Mucosa of rectum (tissue), 2 donors: ENCODE measurements around the gene SMG7.
A peak's percentile ranks its signal among the peaks of the same experiment; 100 is the strongest.

Experiments
- H3K27ac ChIP-seq, 2 donors: one replicate each; pipeline ENCODE4 v1.7.0; 2013; ENCODE audit warnings: inconsistent platforms in 2 of 2, low read depth in 2 of 2, low read length in 2 of 2
- H3K27me3 ChIP-seq, 2 donors: one replicate each; pipeline ENCODE4 v1.7.0; 2013; ENCODE audit warnings: low read length in 2 of 2; ENCODE audit not compliant: control insufficient read depth in 2 of 2, insufficient read depth in 2 of 2
- H3K36me3 ChIP-seq, 2 donors: one replicate each; pipeline ENCODE4 v1.7.0; 2013; ENCODE audit warnings: low read length in 2 of 2; ENCODE audit not compliant: control insufficient read depth in 2 of 2, insufficient read depth in 2 of 2
- H3K4me1 ChIP-seq, 2 donors: one replicate each; pipeline ENCODE4 v1.7.0; 2013; ENCODE audit warnings: low read length in 2 of 2, mild to moderate bottlenecking in 1 of 2; ENCODE audit not compliant: control insufficient read depth in 2 of 2, insufficient read depth in 2 of 2
- H3K4me3 ChIP-seq, 2 donors: one replicate each; pipeline ENCODE4 v1.7.0; 2013; ENCODE audit warnings: low read length in 2 of 2
- H3K9ac ChIP-seq, 2 donors: one replicate each; pipeline ENCODE4 v1.7.0; 2013; ENCODE audit warnings: low read length in 2 of 2, low read depth in 1 of 2, mild to moderate bottlenecking in 1 of 2
- H3K9me3 ChIP-seq, 2 donors: one replicate each; pipeline ENCODE4 v1.7.0; 2013; ENCODE audit warnings: low read length in 2 of 2; ENCODE audit not compliant: control insufficient read depth in 2 of 2
- donor health status: healthy.
- donor health status: Normal muscosa, but diverticular disease.

SMG7 gene

GRCh38 chr1:183595537-183595936 is 123.2 kb downstream of the SMG7 start:
- Histone ChIP-seq H3K36me3 (no peaks in the 10 kb centered on the region), H3K9ac (no peak overlapping the region), H3K27me3 (no peaks in the 10 kb centered on the region), H3K4me3 (no peak overlapping the region), H3K9me3 (no peaks in the 10 kb centered on the region), H3K27ac (no peak overlapping the region), H3K4me1 (peaks cover 0 to 4% of the 10 kb centered on the region in 2 donors)

GRCh38 chr1:183596500-183596899 is 124.2 kb downstream of the SMG7 start:
- no peaks in the 10 kb centered on the region for H3K27me3 ChIP-seq
- H3K9me3 ChIP-seq = no peaks in the 10 kb centered on the region
- H3K27ac ChIP-seq = no peak overlapping the region
- no peak overlapping the region for H3K9ac ChIP-seq
- H3K4me3 ChIP-seq = no peak overlapping the region
- H3K36me3 ChIP-seq = no peaks in the 10 kb centered on the region
- H3K4me1 ChIP-seq = no peaks in the 10 kb centered on the region

- no peak overlapping the region for H3K4me3 ChIP-seq
- no peaks in the 10 kb centered on the region for H3K9me3 ChIP-seq
- H3K4me1 ChIP-seq = peaks cover 0 to 3% of the 10 kb centered on the region in 2 donors
- no peak overlapping the region for H3K9ac ChIP-seq
- no peaks in the 10 kb centered on the region for H3K36me3 ChIP-seq
- H3K27me3 ChIP-seq = no peaks in the 10 kb centered on the region
- no peak overlapping the region for H3K27ac ChIP-seq
Measured at GRCh38 chr1:183597656-183598347, 125.5 kb downstream of the SMG7 start.

GRCh38 chr1:183598386-183598785 is 126.1 kb downstream of the SMG7 start:
- Histone ChIP-seq H3K4me1 (peaks cover 2 to 4% of the 10 kb centered on the region in 2 donors), H3K9ac (no peak overlapping the region), H3K36me3 (no peaks in the 10 kb centered on the region), H3K9me3 (no peaks in the 10 kb centered on the region), H3K4me3 (no peak overlapping the region), H3K27ac (no peak overlapping the region), H3K27me3 (no peaks in the 10 kb centered on the region)

DNA sequence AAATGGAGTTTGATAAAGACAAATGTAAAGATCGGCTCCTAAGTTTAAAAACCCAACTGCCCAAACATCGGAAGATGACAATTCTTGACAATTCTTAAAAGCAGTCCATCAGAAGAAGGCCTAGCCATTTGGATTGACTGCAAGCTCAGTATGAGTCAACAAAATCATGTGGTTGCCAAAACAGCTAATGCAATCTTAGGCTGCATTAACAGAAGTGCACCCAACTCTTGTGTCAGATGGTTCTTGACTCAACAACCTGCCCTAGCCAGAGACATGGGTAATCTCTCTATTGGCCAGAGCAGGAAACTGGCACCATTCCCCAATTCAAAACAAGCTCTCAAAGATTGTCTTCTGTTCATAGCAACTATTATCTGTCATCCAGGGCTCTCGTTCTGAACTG is 127.8 kb downstream of the SMG7 start:
- no peak overlapping the region for H3K9ac ChIP-seq
- no peaks in the 10 kb centered on the region for H3K9me3 ChIP-seq
- H3K36me3 ChIP-seq = no peaks in the 10 kb centered on the region
- no peak overlapping the region for H3K27ac ChIP-seq
- H3K27me3 ChIP-seq = no peaks in the 10 kb centered on the region
- peaks cover 2 to 10% of the 10 kb centered on the region in 2 donors for H3K4me1 ChIP-seq
- no peak overlapping the region for H3K4me3 ChIP-seq

DNA sequence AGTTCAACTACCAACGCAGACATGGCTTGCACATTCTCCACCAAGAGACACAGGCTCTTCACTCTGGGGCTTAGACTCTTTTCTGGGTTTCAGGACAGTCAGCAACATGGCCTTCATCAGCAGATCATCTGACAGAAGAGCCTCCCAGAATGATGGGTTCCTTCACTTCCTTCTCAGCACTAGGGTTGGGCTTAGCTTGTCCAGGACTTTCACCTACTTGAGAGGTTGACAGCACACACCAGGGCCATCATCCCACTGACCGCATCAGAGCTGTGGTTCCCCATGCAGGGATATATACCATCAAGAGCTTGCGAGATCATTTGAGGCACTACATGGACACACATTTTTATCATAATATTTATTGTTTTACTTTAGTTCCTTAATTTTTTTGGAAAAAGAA is 128.3 kb downstream of the SMG7 start:
- no peak overlapping the region for H3K27ac ChIP-seq
- no peak overlapping the region for H3K9ac ChIP-seq
- no peaks in the 10 kb centered on the region for H3K9me3 ChIP-seq
- H3K4me3 ChIP-seq = no peak overlapping the region
- peaks cover 2 to 10% of the 10 kb centered on the region in 2 donors for H3K4me1 ChIP-seq
- H3K27me3 ChIP-seq = no peaks in the 10 kb centered on the region
- no peaks in the 10 kb centered on the region for H3K36me3 ChIP-seq

GRCh38 chr1:183602510-183602909 is 130.2 kb downstream of the SMG7 start:
- H3K27ac ChIP-seq = peak overlapping the region in 1 of 2 donors; percentile 33
- H3K9me3 ChIP-seq = no peaks in the 10 kb centered on the region
- H3K4me1 ChIP-seq = peaks cover 2 to 10% of the 10 kb centered on the region in 2 donors
- no peaks in the 10 kb centered on the region for H3K36me3 ChIP-seq
- H3K27me3 ChIP-seq = no peaks in the 10 kb centered on the region
- H3K9ac ChIP-seq = no peak overlapping the region
- H3K4me3 ChIP-seq = no peak overlapping the region
